ENCODE measurements around the gene UNG. TPM values are rescaled to one million over a fixed set of nuclear protein-coding genes. Genes with fewer than 3 reads are reported as not detected.

UNG gene
- total RNA-seq, 1 donor from 2014 or later: 20.5 TPM

DNA sequence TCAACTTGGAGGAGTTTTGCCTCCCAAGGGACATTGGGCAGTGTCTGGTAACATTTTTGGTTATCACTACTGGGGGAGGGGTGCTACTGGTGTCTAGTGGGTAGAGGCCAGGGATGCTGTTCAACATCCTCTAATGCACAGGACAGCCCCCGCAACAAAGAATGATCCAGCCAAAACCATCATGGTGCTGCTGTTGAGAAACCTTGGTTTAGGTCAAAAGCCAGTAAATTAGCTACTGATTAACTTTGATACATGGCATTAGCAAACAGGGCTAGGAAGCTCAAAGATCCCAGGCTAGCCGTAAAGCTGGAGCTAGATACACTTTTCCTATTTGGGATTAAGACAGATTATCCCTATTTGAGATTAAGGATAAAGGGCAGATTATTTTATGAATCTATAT, 13.0 kb upstream of the UNG start:
- Histone ChIP-seq H3K4me3 (no peak overlapping the region), H3K27ac (no peak overlapping the region), H3K36me3 (peaks cover 99% of the 10 kb centered on the region), H3K4me1 (no peaks in the 10 kb centered on the region), H3K27me3 (ENCODE audit: low read depth) (no peaks in the 10 kb centered on the region), H3K9me3 (no peaks in the 10 kb centered on the region)
- DNase-seq (no peak), ATAC-seq (no peak)
- TF ChIP-seq CTCF (IDR thresholded peaks at IDR 0.05): no peak
- intact Hi-C loops (cut with DNase I): no loop called here

- DNase-seq (no peak), ATAC-seq (no peak)
- no peak for TF ChIP-seq CTCF (IDR thresholded peaks at IDR 0.05)
- intact Hi-C loops (cut with DNase I): no loop called here
- Histone ChIP-seq H3K36me3 (peaks cover 100% of the 10 kb centered on the region), H3K27me3 (ENCODE audit: low read depth) (no peaks in the 10 kb centered on the region), H3K9me3 (no peaks in the 10 kb centered on the region), H3K27ac (no peak overlapping the region), H3K4me1 (no peaks in the 10 kb centered on the region), H3K4me3 (no peak overlapping the region)
Measured at GRCh38 chr12:109085590-109085989, 11.8 kb upstream of the UNG start.

GRCh38 chr12:109087250-109087649, 10.1 kb upstream of the UNG start:
- DNase-seq: no peak
- peaks cover 9% of the 10 kb centered on the region for H3K4me1 ChIP-seq
- H3K4me3 ChIP-seq: no peak overlapping the region
- H3K27me3 ChIP-seq (ENCODE audit: low read depth): no peaks in the 10 kb centered on the region
- H3K9me3 ChIP-seq: no peaks in the 10 kb centered on the region
- H3K27ac ChIP-seq: no peak overlapping the region
- ATAC-seq: no peak
- TF ChIP-seq CTCF (IDR thresholded peaks at IDR 0.05): no peak
- intact Hi-C loops (cut with DNase I): no loop called here
- H3K36me3 ChIP-seq: peaks cover 86% of the 10 kb centered on the region

GRCh38 chr12:109088818-109089217, 8.6 kb upstream of the UNG start:
- H3K4me1 ChIP-seq: peaks cover 19% of the 10 kb centered on the region
- TF ChIP-seq CTCF (IDR thresholded peaks at IDR 0.05): no peak

GRCh38 chr12:109089683-109090082, 7.7 kb upstream of the UNG start:
- H3K27ac ChIP-seq: no peak overlapping the region
- peaks cover 62% of the 10 kb centered on the region for H3K36me3 ChIP-seq
- no peaks in the 10 kb centered on the region for H3K9me3 ChIP-seq
- peaks cover 19% of the 10 kb centered on the region for H3K4me1 ChIP-seq
- no peaks in the 10 kb centered on the region for H3K27me3 ChIP-seq (ENCODE audit: low read depth)
- intact Hi-C loops (cut with DNase I): loop anchor here (10.0 kb wide), 1 partner anchor 205 kb away; the partner anchor contains the start of gene DAO
- no peak for ATAC-seq
- TF ChIP-seq CTCF (IDR thresholded peaks at IDR 0.05): no peak
- no peak overlapping the region for H3K4me3 ChIP-seq
- DNase-seq: no peak

More at GRCh38 chr12:109088818-109089217, 8.6 kb upstream of the UNG start:
- Histone ChIP-seq H3K27ac (no peak overlapping the region), H3K36me3 (peaks cover 71% of the 10 kb centered on the region), H3K9me3 (no peaks in the 10 kb centered on the region), H3K4me3 (no peak overlapping the region), H3K27me3 (ENCODE audit: low read depth) (no peaks in the 10 kb centered on the region)
- intact Hi-C loops (cut with DNase I): no loop called here
- no peak for DNase-seq
- ATAC-seq: no peak

Measured in lower lobe of right lung (tissue), 2 donors.